Stomach (tissue), 9 donors: ENCODE results near the gene FOXC2. TPM values are rescaled to one million over a fixed set of nuclear protein-coding genes. Genes with fewer than 3 reads are reported as not detected.

Experiments used
- DNase-seq, 2 donors: peaks; one replicate each; pipeline versions ENCODE4 v3.0.0 to v3.0.0-alpha.2; 2013 to 2019
- H3K27ac ChIP-seq, 5 donors: fragments of 200-600 bp in 4 of 5; sonication (generic) in 4 of 5; one replicate each; pipeline ENCODE4 v1.5.1; 2013 to 2019; ENCODE audit warnings: mild to moderate bottlenecking in 1 of 5, moderate library complexity in 1 of 5
- H3K27me3 ChIP-seq, 3 donors: fragments of 200-600 bp; sonication (generic); one replicate each; pipeline ENCODE4 v1.5.1; 2017 to 2019; ENCODE audit warnings: mixed run types in 1 of 3
- H3K36me3 ChIP-seq, 4 donors: fragments of 200-600 bp; sonication (generic); 1 replicate in 3 of 4; 2 replicates in 1 of 4; pipeline ENCODE4 v1.5.1; 2016 to 2019
- H3K4me1 ChIP-seq, 4 donors: fragments of 200-600 bp; sonication (generic); one replicate each; pipeline ENCODE4 v1.5.1; 2016 to 2019
- H3K4me3 ChIP-seq, 4 donors: fragments of 200-600 bp; sonication (generic) in 3 of 4; one replicate each; pipeline ENCODE4 v1.5.1; 2016 to 2019; ENCODE audit warnings: mild to moderate bottlenecking in 1 of 4
- H3K9me3 ChIP-seq, 4 donors: fragments of 200-600 bp; sonication (generic); one replicate each; pipeline ENCODE4 v1.5.1; 2016 to 2019
- CTCF ChIP-seq, 7 experiments: fragments of 450-650 bp in 4 of 7; fragments of 200-600 bp in 3 of 7; sonication (generic) in 3 of 7; IDR thresholded peaks; one replicate each; pipeline ENCODE4 v1.5.1; 2016 to 2019; ENCODE audit warnings: antibody characterized with exemption in 7 of 7, control low read depth in 2 of 7, mild to moderate bottlenecking in 1 of 7
- EP300 ChIP-seq: sonication (generic); formaldehyde crosslinking; IDR thresholded peaks from one replicate; pipeline ENCODE4 v1.6.1; 2017; ENCODE audit warnings: antibody characterized with exemption
- POLR2A ChIP-seq, 4 donors: fragments of 450-650 bp; IDR thresholded peaks; one replicate each; pipeline ENCODE4 v1.6.1; 2016; ENCODE audit warnings: antibody characterized with exemption in 4 of 4, control low read depth in 2 of 4, mild to moderate bottlenecking in 1 of 4, moderate library complexity in 1 of 4
- POLR2AphosphoS5 ChIP-seq, 3 donors: sonication (generic); formaldehyde crosslinking; IDR thresholded peaks; one replicate each; pipeline ENCODE4 v1.6.1; 2016; ENCODE audit warnings: antibody characterized with exemption in 3 of 3
- WGBS, 5 donors: extraction: QIAGEN DNeasy Blood & Tissue Kit in 3 of 5; methylation state at CpG; one replicate each; pipeline versions ENCODE4 v1.1.5 to v1.1.7; 2013 to 2018; 5-methylcytosine and 5-hydroxymethylcytosine counted together
- intact Hi-C: fragments of 100-400 bp; cut with DNase I; formaldehyde crosslinking; loops from one replicate; pipeline ENCODE4 v1.15.1; 2023; ENCODE audit warnings: low total_unique reads
- polyA plus RNA-seq, 3 donors: library from polyadenylated mRNA; stranded (reverse); fragments of 200-250 nt; gene quantifications; one replicate each; pipeline ENCODE4 v1.2.3, GENCODE V29; 2013
- total RNA-seq, 5 donors: library from RNA; depleted of rRNA; stranded (reverse); fragments of >200 nt; gene quantifications; one replicate each; pipeline versions ENCODE4 v1.1.0 to v1.2.3, GENCODE V29; 2014 to 2016
- donor health status: healthy with polysubstance abuse.
- donor health status: Bipolar disorder and iron deficiency.
- donor health status: healthy.

FOXC2 gene
- total and polyA plus RNA-seq, 8 donors: 0.08 to 0.18 (median 0.12) TPM; not detected in 5

GRCh38 chr16:86565181-86565631 lies 1.4 kb upstream of the FOXC2 start:
- no peak overlapping the region for H3K4me3 ChIP-seq
- TF ChIP-seq POLR2A (IDR thresholded peaks at IDR 0.05) (no peak), POLR2AphosphoS5 (IDR thresholded peaks at IDR 0.05) (no peak), CTCF (IDR thresholded peaks at IDR 0.05) (no peak), EP300 (no peak)
- intact Hi-C loops: loop anchor here (5.0 kb wide), 1 partner anchor 492 kb away; no protein-coding TSS in a partner anchor
- H3K27me3 ChIP-seq: peaks cover 43 to 88% (median 63%) of the 10 kb centered on the region in 3 donors
- no peaks in the 10 kb centered on the region for H3K36me3 ChIP-seq
- peaks cover 12 to 42% (median 30%) of the 10 kb centered on the region in 4 donors for H3K4me1 ChIP-seq
- H3K27ac ChIP-seq: no peak overlapping the region
- DNase-seq: no peak
- 28 to 50% (median 36%) methylated on average over 16 of the region's 16 CpGs for WGBS, 5 donors
- no peaks in the 10 kb centered on the region for H3K9me3 ChIP-seq

- Histone ChIP-seq H3K27me3 (peaks cover 43 to 88% (median 69%) of the 10 kb centered on the region in 3 donors), H3K9me3 (no peaks in the 10 kb centered on the region), H3K4me1 (peaks cover 12 to 42% (median 30%) of the 10 kb centered on the region in 4 donors), H3K36me3 (no peaks in the 10 kb centered on the region), H3K4me3 (peak overlapping the region in 1 of 4 donors; percentile 45), H3K27ac (no peak overlapping the region)
- intact Hi-C loops: loop anchor here (5.0 kb wide), 1 partner anchor 491 kb away; no protein-coding TSS in a partner anchor
- no peak for DNase-seq
- TF ChIP-seq POLR2A (IDR thresholded peaks at IDR 0.05) (no peak), CTCF (IDR thresholded peaks at IDR 0.05) (no peak), EP300 (no peak), POLR2AphosphoS5 (IDR thresholded peaks at IDR 0.05) (no peak)
- 7 to 20% (median 10%) methylated on average over 42 to 53 of the region's 53 CpGs for WGBS, 5 donors
Measured at GRCh38 chr16:86565644-86566511, 751 bp upstream of the FOXC2 start.

- WGBS, 5 donors: 1 to 13% (median 2%) methylated on average over 30 to 87 of the region's 88 CpGs
- intact Hi-C loops: loop anchor here (5.0 kb wide), 1 partner anchor 490 kb away; no protein-coding TSS in a partner anchor
- peaks cover 46 to 88% (median 78%) of the 10 kb centered on the region in 3 donors for H3K27me3 ChIP-seq
- peak overlapping the region in 3 of 5 donors; percentile 20 to 51 (median 42) for H3K27ac ChIP-seq
- peaks cover 12 to 42% (median 30%) of the 10 kb centered on the region in 4 donors for H3K4me1 ChIP-seq
- peak in 1 of 2 donors; percentile 57 for DNase-seq
- H3K9me3 ChIP-seq: no peaks in the 10 kb centered on the region
- H3K36me3 ChIP-seq: no peaks in the 10 kb centered on the region
- TF ChIP-seq POLR2AphosphoS5 (IDR thresholded peaks at IDR 0.05) (no peak), CTCF (IDR thresholded peaks at IDR 0.05) (no peak), EP300 (no peak), POLR2A (IDR thresholded peaks at IDR 0.05) (no peak)
- peak overlapping the region; percentile 28 to 45 (median 32) for H3K4me3 ChIP-seq
Measured at GRCh38 chr16:86566966-86567700, 504 bp downstream of the FOXC2 start.
